T-helper 1 cell (primary cell): ENCODE measurements around the gene ARGFX.

Source experiments
- DNase-seq, 5 donors: peaks; one replicate each; pipeline ENCODE4 v3.0.0-alpha.2; 2012 to 2020

ARGFX gene

DNA sequence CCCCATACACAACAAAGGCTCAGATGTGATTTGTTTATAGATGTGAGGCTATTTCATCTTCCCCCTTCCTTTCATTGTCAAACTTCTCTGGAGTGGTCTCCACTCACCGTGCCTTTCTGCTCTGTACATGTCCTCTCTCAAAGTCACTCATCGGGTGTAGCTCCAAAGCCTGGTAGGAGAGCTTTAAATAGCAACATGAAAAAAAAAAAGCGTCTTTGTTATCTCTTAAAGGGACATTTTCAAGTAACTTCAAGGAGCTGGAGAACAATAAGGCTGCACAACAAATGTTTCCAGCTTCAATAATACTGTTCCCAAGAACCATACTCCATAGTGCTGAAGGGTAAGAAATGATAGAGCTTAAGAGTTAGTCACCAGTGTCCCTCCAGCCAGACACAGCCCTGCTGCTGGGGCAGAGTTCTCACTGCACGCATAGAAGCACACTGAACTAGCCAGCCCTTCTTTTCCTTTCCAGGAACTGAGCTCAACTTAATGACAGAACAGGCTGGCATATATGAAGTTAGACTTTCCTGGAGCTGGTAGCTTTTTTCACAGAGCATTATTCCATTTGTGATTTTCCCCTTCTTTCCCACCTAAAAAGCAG is 33.6 kb downstream of the ARGFX start:
- no peak for DNase-seq

DNA sequence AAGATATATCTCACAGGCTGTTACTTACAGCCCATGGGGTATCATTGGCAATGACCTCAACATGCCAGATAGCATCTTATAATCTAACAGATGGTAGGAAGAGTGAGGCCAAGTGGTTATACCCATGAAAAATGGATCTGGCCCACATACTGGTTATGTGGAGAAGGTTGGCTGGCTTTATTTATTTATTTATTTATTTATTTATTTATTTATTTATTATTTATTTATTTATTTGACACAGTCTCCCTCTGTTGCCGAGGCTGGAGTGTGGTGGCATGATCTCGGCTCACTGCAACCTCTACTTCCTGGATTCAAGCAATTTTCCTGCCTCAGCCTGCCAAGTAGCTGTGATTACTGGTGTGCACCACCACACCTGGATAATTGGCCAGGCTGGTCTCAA is 37.0 kb downstream of the ARGFX start:
- no peak for DNase-seq

DNA sequence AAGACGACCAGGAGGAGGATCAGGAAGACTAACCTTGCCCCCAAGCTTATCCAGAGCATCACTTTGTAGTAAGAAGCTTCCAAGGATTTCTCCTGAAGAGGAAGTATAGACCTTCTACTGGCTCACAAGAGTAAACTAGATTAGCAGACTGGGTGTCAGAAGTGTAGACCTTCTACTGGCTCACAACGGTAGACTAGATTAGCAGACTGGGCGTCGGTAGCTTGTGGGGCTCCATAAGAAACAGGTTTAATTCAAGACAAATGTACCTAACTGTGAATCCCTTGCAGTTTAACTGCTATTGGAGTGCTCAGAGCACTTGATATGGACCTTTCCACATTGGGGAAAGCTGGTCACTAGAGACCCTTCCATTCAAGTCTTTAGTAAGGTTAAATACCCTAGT is 38.4 kb downstream of the ARGFX start:
- DNase-seq = no peak
